ENCODE results near the gene TOX2. TPM values are rescaled to one million over a fixed set of nuclear protein-coding genes. Genes with fewer than 3 reads are reported as not detected.

Gene TOX2
- total RNA-seq, 1 experiment from 2014 or later, result 85.4 TPM

DNA sequence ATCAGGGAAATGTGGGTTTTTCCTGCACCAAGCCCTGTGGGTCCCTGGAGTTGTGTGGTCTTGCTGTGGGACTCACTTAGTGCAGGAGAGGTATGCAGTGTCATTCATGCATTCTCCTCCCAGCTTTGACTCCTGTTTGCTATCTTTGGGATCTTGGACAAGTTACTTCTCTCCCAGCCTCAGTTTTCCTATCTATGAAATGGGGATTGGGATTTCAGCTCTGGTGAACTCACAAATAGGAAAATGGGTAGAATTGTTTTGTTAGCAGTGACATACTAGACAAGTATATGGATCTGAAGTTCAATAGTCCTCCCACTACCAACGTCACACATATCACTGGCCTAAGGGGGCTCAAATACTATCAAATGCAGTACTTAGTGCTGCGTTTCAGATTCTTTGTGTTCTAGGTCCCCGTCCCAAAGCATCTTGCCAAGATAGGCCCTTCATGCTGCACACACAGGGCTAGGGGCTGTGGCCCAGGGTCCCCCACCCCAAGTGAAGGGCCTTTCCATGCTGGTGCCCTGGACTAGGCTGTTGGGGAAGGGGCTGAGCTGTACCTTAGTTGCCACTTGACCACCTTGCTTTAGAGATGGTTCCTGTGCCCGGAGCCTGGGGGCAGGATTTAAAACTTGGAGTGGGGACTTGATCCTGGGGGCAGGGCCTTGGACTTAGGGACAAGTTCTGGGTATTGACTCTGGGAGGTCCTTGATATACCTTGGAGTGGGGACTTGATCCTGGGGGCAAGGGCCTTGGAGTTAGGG lies 98.0 kb downstream of the TOX2 start:
- BruUV-seq (replicated peaks), result no TSS peak
- Histone ChIP-seq H3K27me3 (ENCODE audit: control insufficient read depth, insufficient read depth, low read length) (no peaks in the 10 kb centered on the region), H3K36me3 (ENCODE audit: control insufficient read depth, insufficient read depth, low read length) (no peaks in the 10 kb centered on the region), H3K9me3 (ENCODE audit: control insufficient read depth, insufficient read depth, low read depth, low read length) (no peaks in the 10 kb centered on the region), H3K27ac (ENCODE audit: low read length) (peak overlapping the region; percentile 14; the same call in 1 of the 2 replicates), H3K4me3 (ENCODE audit: low read depth in 2 of 2, low read length in 2 of 2) (no peak overlapping the region), H3K4me1 (ENCODE audit: control insufficient read depth, insufficient read depth, low read length) (peaks cover 30% of the 10 kb centered on the region)
- ATAC-seq (no peak), DNase-seq (ENCODE audit: low read depth, low spot score) (no peak)
- ChIA-PET CTCF (no interaction called here), POLR2A (interaction anchor here (1.1 kb wide), 1 partner anchor 12 kb away, joined by 3 read pairs; no protein-coding TSS in a partner anchor)
- TF ChIP-seq, protein P1, sequence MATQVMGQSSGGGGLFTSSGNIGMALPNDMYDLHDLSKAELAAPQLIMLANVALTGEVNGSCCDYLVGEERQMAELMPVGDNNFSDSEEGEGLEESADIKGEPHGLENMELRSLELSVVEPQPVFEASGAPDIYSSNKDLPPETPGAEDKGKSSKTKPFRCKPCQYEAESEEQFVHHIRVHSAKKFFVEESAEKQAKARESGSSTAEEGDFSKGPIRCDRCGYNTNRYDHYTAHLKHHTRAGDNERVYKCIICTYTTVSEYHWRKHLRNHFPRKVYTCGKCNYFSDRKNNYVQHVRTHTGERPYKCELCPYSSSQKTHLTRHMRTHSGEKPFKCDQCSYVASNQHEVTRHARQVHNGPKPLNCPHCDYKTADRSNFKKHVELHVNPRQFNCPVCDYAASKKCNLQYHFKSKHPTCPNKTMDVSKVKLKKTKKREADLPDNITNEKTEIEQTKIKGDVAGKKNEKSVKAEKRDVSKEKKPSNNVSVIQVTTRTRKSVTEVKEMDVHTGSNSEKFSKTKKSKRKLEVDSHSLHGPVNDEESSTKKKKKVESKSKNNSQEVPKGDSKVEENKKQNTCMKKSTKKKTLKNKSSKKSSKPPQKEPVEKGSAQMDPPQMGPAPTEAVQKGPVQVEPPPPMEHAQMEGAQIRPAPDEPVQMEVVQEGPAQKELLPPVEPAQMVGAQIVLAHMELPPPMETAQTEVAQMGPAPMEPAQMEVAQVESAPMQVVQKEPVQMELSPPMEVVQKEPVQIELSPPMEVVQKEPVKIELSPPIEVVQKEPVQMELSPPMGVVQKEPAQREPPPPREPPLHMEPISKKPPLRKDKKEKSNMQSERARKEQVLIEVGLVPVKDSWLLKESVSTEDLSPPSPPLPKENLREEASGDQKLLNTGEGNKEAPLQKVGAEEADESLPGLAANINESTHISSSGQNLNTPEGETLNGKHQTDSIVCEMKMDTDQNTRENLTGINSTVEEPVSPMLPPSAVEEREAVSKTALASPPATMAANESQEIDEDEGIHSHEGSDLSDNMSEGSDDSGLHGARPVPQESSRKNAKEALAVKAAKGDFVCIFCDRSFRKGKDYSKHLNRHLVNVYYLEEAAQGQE (IDR thresholded peaks at IDR 0.05; ENCODE audit: insufficient read depth in 1 of 2, low read depth in 2 of 2, low read length in 1 of 2), result no peak
- TF ChIP-seq TCF7L2 (IDR thresholded peaks at IDR 0.05; ENCODE audit: low read depth, low read length) (no peak), POLR2AphosphoS5 (IDR thresholded peaks at IDR 0.05; ENCODE audit: low read depth, low read length) (no peak), SIN3A (IDR thresholded peaks at IDR 0.05; ENCODE audit: borderline replicate concordance, insufficient read depth, low read depth, low read length) (no peak)
- TF ChIP-seq, protein P2, sequence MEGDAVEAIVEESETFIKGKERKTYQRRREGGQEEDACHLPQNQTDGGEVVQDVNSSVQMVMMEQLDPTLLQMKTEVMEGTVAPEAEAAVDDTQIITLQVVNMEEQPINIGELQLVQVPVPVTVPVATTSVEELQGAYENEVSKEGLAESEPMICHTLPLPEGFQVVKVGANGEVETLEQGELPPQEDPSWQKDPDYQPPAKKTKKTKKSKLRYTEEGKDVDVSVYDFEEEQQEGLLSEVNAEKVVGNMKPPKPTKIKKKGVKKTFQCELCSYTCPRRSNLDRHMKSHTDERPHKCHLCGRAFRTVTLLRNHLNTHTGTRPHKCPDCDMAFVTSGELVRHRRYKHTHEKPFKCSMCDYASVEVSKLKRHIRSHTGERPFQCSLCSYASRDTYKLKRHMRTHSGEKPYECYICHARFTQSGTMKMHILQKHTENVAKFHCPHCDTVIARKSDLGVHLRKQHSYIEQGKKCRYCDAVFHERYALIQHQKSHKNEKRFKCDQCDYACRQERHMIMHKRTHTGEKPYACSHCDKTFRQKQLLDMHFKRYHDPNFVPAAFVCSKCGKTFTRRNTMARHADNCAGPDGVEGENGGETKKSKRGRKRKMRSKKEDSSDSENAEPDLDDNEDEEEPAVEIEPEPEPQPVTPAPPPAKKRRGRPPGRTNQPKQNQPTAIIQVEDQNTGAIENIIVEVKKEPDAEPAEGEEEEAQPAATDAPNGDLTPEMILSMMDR (IDR thresholded peaks at IDR 0.05), result no peak
- intact Hi-C loops (cut with micrococcal nuclease; ENCODE audit: unreplicated experiment) (no loop called here), in situ Hi-C loops (cut with HindIII; ENCODE audit: low pct_unique_long_range_greater_than_20kb, low sequenced_read_pairs) (no loop called here)

DNA sequence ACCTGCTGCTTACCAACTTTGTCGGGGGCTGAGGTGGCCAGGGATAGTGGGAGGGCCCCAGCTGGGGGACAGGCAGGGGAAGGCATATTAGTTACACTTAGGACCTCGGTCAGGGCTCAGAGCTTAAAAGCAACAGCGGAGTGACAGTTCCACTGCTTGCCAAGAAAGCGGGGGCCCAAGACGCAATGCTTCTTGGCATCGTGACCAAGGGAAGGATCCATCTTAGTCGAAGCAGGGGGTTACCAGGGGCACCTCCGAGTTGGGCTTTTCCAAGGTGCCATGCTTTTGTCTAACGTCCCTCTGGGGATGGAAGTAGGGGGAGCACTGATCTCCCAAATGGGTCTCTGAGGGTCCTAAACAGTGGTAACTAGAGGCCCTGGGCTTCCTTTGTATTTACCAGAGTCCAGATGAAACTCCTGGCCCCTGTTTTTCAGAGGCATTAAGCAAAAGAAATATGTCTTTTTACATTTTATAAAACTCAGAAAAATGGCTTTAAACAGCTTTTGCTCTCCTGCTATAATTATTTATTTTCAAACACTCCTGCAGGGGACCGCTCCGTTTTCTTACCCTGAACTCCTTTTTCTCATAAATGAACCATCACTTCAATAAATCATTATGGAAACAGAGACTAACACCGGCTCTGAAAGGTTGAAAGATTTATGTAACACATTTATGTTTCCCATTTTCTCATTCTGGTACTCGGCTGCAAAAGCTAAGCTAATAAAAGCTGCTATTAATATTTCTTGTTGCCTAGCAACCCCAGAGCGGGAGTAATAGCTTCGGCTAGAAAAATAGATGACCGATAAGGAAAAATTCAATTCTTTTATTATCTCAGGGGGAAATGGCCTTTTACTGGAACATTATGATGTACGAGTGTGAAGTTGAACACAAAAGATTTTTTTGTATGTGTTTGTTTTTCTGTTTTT lies 100.4 kb downstream of the TOX2 start:
- ATAC-seq, result no peak
- H3K36me3 ChIP-seq (ENCODE audit: control insufficient read depth, insufficient read depth, low read length), result no peaks in the 10 kb centered on the region
- H3K27ac ChIP-seq (ENCODE audit: low read length), result peak overlapping the region; percentile 91
- BruUV-seq (replicated peaks), result no TSS peak
- H3K4me3 ChIP-seq (ENCODE audit: low read depth in 2 of 2, low read length in 2 of 2), result no peak overlapping the region
- H3K9me3 ChIP-seq (ENCODE audit: control insufficient read depth, insufficient read depth, low read depth, low read length), result no peaks in the 10 kb centered on the region
- ChIA-PET POLR2A (no interaction called here), CTCF (interaction anchor here (0.7 kb wide), 1 partner anchor 42 kb away, joined by 3 read pairs; no protein-coding TSS in a partner anchor)
- peaks cover 48% of the 10 kb centered on the region for H3K4me1 ChIP-seq (ENCODE audit: control insufficient read depth, insufficient read depth, low read length)
- H3K27me3 ChIP-seq (ENCODE audit: control insufficient read depth, insufficient read depth, low read length), result no peaks in the 10 kb centered on the region
- intact Hi-C loops (cut with micrococcal nuclease; ENCODE audit: unreplicated experiment) (no loop called here), in situ Hi-C loops (cut with HindIII; ENCODE audit: low pct_unique_long_range_greater_than_20kb, low sequenced_read_pairs) (no loop called here)
- no peak for TF ChIP-seq POLR2AphosphoS5 (IDR thresholded peaks at IDR 0.05; ENCODE audit: low read depth, low read length)
- TF ChIP-seq, protein P2 (IDR thresholded peaks at IDR 0.05), result no peak
- no peak for TF ChIP-seq TCF7L2 (IDR thresholded peaks at IDR 0.05; ENCODE audit: low read depth, low read length)
- TF ChIP-seq, protein P1 (IDR thresholded peaks at IDR 0.05; ENCODE audit: insufficient read depth in 1 of 2, low read depth in 2 of 2, low read length in 1 of 2), result no peak
- TF ChIP-seq SIN3A (IDR thresholded peaks at IDR 0.05; ENCODE audit: borderline replicate concordance, insufficient read depth, low read depth, low read length), result no peak
- DNase-seq (ENCODE audit: low read depth, low spot score), result no peak

Measured in Panc1 (cell line).